ENCODE results near the gene MINK1. TPM values are rescaled to one million over a fixed set of nuclear protein-coding genes. Genes with fewer than 3 reads are reported as not detected.

The MINK1 gene
- total and polyA plus RNA-seq, 2 of the 13 experiments (the other 11 are each of a cell fraction or from before 2014, with no cell fraction given), result 17.2 to 63.9 TPM

DNA sequence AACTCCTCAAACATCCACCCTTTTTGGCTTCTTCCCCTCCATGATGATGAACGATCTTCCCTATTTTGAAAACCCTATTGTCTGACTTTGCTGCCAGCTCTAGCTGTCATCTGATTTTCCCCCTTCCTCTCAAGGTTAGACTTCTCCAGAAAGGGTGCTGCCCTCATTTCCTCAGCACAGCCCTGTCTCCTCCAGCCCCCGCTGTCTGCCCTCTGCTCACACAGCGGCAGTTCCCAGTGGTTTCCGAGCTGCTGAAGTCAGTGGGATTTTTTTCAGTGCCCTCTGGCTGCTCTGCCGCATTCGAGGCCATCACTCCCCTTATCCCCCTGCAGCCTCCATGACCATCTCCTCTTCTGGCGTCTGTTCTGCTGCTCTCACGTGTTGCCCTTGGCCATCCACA is 39.6 kb downstream of the MINK1 start:
- intact Hi-C loops (cut with micrococcal nuclease; ENCODE audit: unreplicated experiment) (no loop called here), in situ Hi-C loops (cut with HindIII; ENCODE audit: extremely low pct_ligation_motif_present, low pct_unique_long_range_greater_than_20kb) (no loop called here)
- H3K4me1 ChIP-seq (ENCODE audit: insufficient read depth, low read length), result no peaks in the 10 kb centered on the region
- no peaks in the 10 kb centered on the region for H4K20me1 ChIP-seq (ENCODE audit: insufficient read depth, low read length)
- peaks cover 1 to 39% of the 10 kb centered on the region in 2 experiments; a peak in 3 of 5 replicates for H3K36me3 ChIP-seq (replicated peaks in 1 of 2; ENCODE audit: control insufficient read depth in 1 of 2, insufficient read depth in 2 of 2, low read length in 2 of 2)
- no peak overlapping the region for H2AFZ ChIP-seq (ENCODE audit: low read length)
- H3K27me3 ChIP-seq (ENCODE audit: control insufficient read depth in 1 of 2, insufficient read depth in 2 of 2, low read length in 2 of 2), result no peaks in the 10 kb centered on the region
- ChIA-PET POLR2A (no interaction called here), CTCF (ENCODE audit: low intra/inter-chr PET ratio, low total read pairs) (no interaction called here)
- FAIRE-seq (no peak), ATAC-seq (no peak), DNase-seq (ENCODE audit: low spot score) (no peak)
- peaks cover 5% of the 10 kb centered on the region for H3K79me2 ChIP-seq (ENCODE audit: insufficient read depth, low read length)
- H3K9ac ChIP-seq (ENCODE audit: insufficient read depth, low read depth, low read length), result no peak overlapping the region
- TF ChIP-seq, protein P1, sequence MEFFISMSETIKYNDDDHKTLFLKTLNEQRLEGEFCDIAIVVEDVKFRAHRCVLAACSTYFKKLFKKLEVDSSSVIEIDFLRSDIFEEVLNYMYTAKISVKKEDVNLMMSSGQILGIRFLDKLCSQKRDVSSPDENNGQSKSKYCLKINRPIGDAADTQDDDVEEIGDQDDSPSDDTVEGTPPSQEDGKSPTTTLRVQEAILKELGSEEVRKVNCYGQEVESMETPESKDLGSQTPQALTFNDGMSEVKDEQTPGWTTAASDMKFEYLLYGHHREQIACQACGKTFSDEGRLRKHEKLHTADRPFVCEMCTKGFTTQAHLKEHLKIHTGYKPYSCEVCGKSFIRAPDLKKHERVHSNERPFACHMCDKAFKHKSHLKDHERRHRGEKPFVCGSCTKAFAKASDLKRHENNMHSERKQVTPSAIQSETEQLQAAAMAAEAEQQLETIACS (CRISPR knock-in tag; IDR thresholded peaks at IDR 0.05), result no peak
- TF ChIP-seq ZNF431 (CRISPR knock-in tag; IDR thresholded peaks at IDR 0.05; ENCODE audit: borderline replicate concordance, low read depth) (no peak), ZMYM3 (CRISPR knock-in tag; IDR thresholded peaks at IDR 0.05) (no peak), ZFAT (CRISPR knock-in tag; conservative IDR thresholded peaks at IDR 0.05) (no peak), ZNF367 (CRISPR knock-in tag; IDR thresholded peaks at IDR 0.05; ENCODE audit: borderline replicate concordance) (no peak), SIN3B (IDR thresholded peaks at IDR 0.05; ENCODE audit: low read length) (no peak), RBM39 (IDR thresholded peaks at IDR 0.05; ENCODE audit: low read depth, low read length, poor library complexity, severe bottlenecking) (no peak), HDAC1 (CRISPR knock-in tag; IDR thresholded peaks at IDR 0.05) (no peak), FOSL1 (CRISPR knock-in tag; IDR thresholded peaks at IDR 0.05; ENCODE audit: borderline replicate concordance) (no peak)
- TF ChIP-seq, protein P2, sequence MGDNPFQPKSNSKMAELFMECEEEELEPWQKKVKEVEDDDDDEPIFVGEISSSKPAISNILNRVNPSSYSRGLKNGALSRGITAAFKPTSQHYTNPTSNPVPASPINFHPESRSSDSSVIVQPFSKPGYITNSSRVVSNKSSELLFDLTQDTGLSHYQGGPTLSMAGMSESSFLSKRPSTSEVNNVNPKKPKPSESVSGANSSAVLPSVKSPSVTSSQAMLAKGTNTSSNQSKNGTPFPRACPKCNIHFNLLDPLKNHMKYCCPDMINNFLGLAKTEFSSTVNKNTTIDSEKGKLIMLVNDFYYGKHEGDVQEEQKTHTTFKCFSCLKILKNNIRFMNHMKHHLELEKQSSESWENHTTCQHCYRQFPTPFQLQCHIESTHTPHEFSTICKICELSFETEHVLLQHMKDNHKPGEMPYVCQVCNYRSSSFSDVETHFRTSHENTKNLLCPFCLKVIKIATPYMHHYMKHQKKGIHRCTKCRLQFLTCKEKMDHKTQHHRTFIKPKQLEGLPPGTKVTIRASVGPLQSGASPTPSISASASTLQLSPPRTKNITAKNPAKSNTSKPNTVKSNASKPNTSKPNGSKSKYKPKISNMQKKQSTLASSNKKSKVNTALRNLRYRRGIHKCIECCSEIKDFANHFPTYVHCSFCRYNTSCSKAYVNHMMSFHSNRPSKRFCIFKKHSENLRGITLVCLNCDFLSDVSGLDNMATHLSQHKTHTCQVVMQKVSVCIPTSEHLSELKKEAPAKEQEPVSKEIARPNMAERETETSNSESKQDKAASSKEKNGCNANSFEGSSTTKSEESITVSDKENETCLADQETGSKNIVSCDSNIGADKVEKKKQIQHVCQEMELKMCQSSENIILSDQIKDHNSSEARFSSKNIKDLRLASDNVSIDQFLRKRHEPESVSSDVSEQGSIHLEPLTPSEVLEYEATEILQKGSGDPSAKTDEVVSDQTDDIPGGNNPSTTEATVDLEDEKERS (CRISPR knock-in tag; IDR thresholded peaks at IDR 0.05), result no peak
- no peak overlapping the region for H3K4me2 ChIP-seq (ENCODE audit: low read depth, low read length)
- BruUV-seq (replicated peaks), result no TSS peak
- H3K9me3 ChIP-seq (ENCODE audit: low read length), result no peaks in the 10 kb centered on the region
- H3K4me3 ChIP-seq (replicated peaks in 1 of 3; ENCODE audit: insufficient read depth in 1 of 3, low read depth in 2 of 3, low read length in 3 of 3), result no peak overlapping the region
- 97% methylated on average over 8 of the region's 8 CpGs for WGBS (ENCODE audit: low lambda C conversion rate)
- no peak overlapping the region for H3K27ac ChIP-seq (ENCODE audit: extremely low read length, insufficient read depth, low read length)
